H54 (cell line): Measurements from ENCODE around the gene MACF1.

ENCODE experiments used
- DNase-seq: peaks from one replicate; pipeline ENCODE4 v3.0.0; 2011; ENCODE audit warnings: low spot score, mixed read lengths; ENCODE audit not compliant: insufficient read length
- FAIRE-seq: peaks from 3 replicates; lab custom pipeline; 2011; peaks lifted over from hg19 to GRCh38; lab: Jason Lieb, UNC
- POLR2A ChIP-seq: IDR thresholded peaks from 2 replicates; pipeline ENCODE4 v1.6.1; 2011; ENCODE audit warnings: low read depth, mild to moderate bottlenecking, low read length

The MACF1 gene

GRCh38 chr1:39272027-39272797, 67.7 kb downstream of the MACF1 start:
- TF ChIP-seq POLR2A: no peak
- DNase-seq (no peak), FAIRE-seq (no peak)

GRCh38 chr1:39272798-39273469, 68.4 kb downstream of the MACF1 start:
- no peak for TF ChIP-seq POLR2A
- no peak for DNase-seq
- no peak for FAIRE-seq

GRCh38 chr1:39275836-39276507, 71.5 kb downstream of the MACF1 start:
- FAIRE-seq (no peak), DNase-seq (no peak)
- TF ChIP-seq POLR2A: no peak

- no peak for TF ChIP-seq POLR2A
- DNase-seq (no peak), FAIRE-seq (no peak)
Observed at GRCh38 chr1:39277879-39278278, 73.4 kb downstream of the MACF1 start.

- FAIRE-seq (peak; percentile 45), DNase-seq (no peak)
- TF ChIP-seq POLR2A: no peak
Observed at GRCh38 chr1:39282537-39283216, 78.2 kb downstream of the MACF1 start.

GRCh38 chr1:39283858-39284257, 79.4 kb downstream of the MACF1 start:
- no peak for DNase-seq
- FAIRE-seq: no peak
- TF ChIP-seq POLR2A: no peak

GRCh38 chr1:39287541-39287940, 83.0 kb downstream of the MACF1 start:
- TF ChIP-seq POLR2A: no peak
- DNase-seq: no peak
- no peak for FAIRE-seq

GRCh38 chr1:39288735-39289465, 84.4 kb downstream of the MACF1 start:
- TF ChIP-seq POLR2A: no peak
- DNase-seq (no peak), FAIRE-seq (peak; percentile 75)

GRCh38 chr1:39292401-39292800, 87.9 kb downstream of the MACF1 start:
- TF ChIP-seq POLR2A: no peak
- DNase-seq: no peak
- FAIRE-seq: no peak

GRCh38 chr1:39293375-39294070, 89.0 kb downstream of the MACF1 start:
- FAIRE-seq: no peak
- no peak for TF ChIP-seq POLR2A
- no peak for DNase-seq

- no peak for DNase-seq
- no peak for TF ChIP-seq POLR2A
- FAIRE-seq: no peak
Observed at GRCh38 chr1:39294531-39294930, 90.0 kb downstream of the MACF1 start.

- DNase-seq (no peak), FAIRE-seq (no peak)
- TF ChIP-seq POLR2A: no peak
Observed at GRCh38 chr1:39295901-39296300, 91.4 kb downstream of the MACF1 start.

GRCh38 chr1:39297551-39297950, 93.1 kb downstream of the MACF1 start:
- FAIRE-seq: no peak
- DNase-seq: no peak
- TF ChIP-seq POLR2A: no peak

- no peak for TF ChIP-seq POLR2A
- DNase-seq (no peak), FAIRE-seq (no peak)
Observed at GRCh38 chr1:39301606-39302005, 97.1 kb downstream of the MACF1 start.
